K562 (cell line): ENCODE data around the gene MYLIP. TPM values are rescaled to one million over a fixed set of nuclear protein-coding genes. Genes with fewer than 3 reads are reported as not detected.

ENCODE experiments used
- ATAC-seq: fragments of 200-7000 bp; cut with Tn5 transposase; 3 replicates; pipeline ENCODE4 v1.9.1; 2020; ENCODE audit warnings: moderate library complexity
- BruUV-seq: library from RNA; stranded (reverse); fragments of 400-500 nt; replicated peaks from 2 replicates; lab custom pipeline; 2021; lab: Mats Ljungman, UMichigan
- CTCF ChIA-PET: fragments of 300-600 bp; formaldehyde crosslinking; extraction: SDS; loops from one replicate; lab custom pipeline; 2021; ENCODE audit warnings: low intra/inter-chr PET ratio; lab: Yijun Ruan, JAX
- POLR2A ChIA-PET: fragments of 300-600, 350-650 bp; sonication (Branson Sonifier 250); formaldehyde crosslinking; extraction: SDS; loops from one replicate; lab custom pipeline; 2021; ENCODE audit warnings: antibody characterized with exemption, inconsistent platforms; lab: Yijun Ruan, JAX
- DNase-seq, 4 experiments: peaks; one replicate each; pipeline versions ENCODE4 v3.0.0 to v3.0.0-alpha.2; 2011 to 2018; ENCODE audit warnings: low spot score in 3 of 4, mixed read lengths in 3 of 4; ENCODE audit errors: extremely low read depth in 1 of 4
- FAIRE-seq: peaks from 2 replicates; lab custom pipeline; 2011; peaks lifted over from hg19 to GRCh38; lab: Jason Lieb, UNC
- H2AFZ ChIP-seq: 2 replicates; pipeline ENCODE4 v1.6.0; 2011; ENCODE audit warnings: low read depth, low read length, control low read depth, inconsistent platforms
- H3K27ac ChIP-seq: fragments of 200-600 bp; 3 replicates; pipeline ENCODE4 v1.8.0; 2011; ENCODE audit warnings: low read depth, mild to moderate bottlenecking, control low read depth, inconsistent platforms, low read length, moderate library complexity, mixed read lengths; ENCODE audit errors: extremely low read depth
- H3K27me3 ChIP-seq, 2 experiments: fragments of 300-600 bp in 1 of 2; 2 replicates in 1 of 2; 3 replicates in 1 of 2; pipeline versions ENCODE4 v1.6.0 to v1.8.0; 2011; ENCODE audit warnings: inconsistent platforms in 2 of 2, low read length in 2 of 2, mild to moderate bottlenecking in 1 of 2, mixed read lengths in 1 of 2, moderate library complexity in 1 of 2; ENCODE audit not compliant: control insufficient read depth in 2 of 2, insufficient read depth in 2 of 2
- H3K36me3 ChIP-seq: fragments of 300-600 bp; 3 replicates; pipeline ENCODE4 v1.8.0; 2011; ENCODE audit warnings: mild to moderate bottlenecking, low read length, inconsistent platforms; ENCODE audit not compliant: control insufficient read depth, insufficient read depth
- H3K4me1 ChIP-seq, 2 experiments: fragments of 200-600 bp in 1 of 2; replicated peaks in 1 of 2; 2 replicates in 1 of 2; 3 replicates in 1 of 2; pipeline versions ENCODE4 v1.5.1 to v1.8.0; 2011; ENCODE audit warnings: inconsistent platforms in 2 of 2, low read length in 2 of 2, mild to moderate bottlenecking in 1 of 2, mixed read lengths in 1 of 2, moderate library complexity in 1 of 2; ENCODE audit not compliant: control insufficient read depth in 2 of 2, insufficient read depth in 2 of 2
- H3K4me2 ChIP-seq: 2 replicates; pipeline ENCODE4 v1.6.1; 2011; ENCODE audit warnings: low read length, control low read depth, inconsistent platforms, mixed read lengths; ENCODE audit not compliant: insufficient read depth
- H3K4me3 ChIP-seq: fragments of 200-600 bp; sonication (generic), shearing (Covaris generic); 2 replicates; pipeline ENCODE4 v1.5.1; 2016; ENCODE audit warnings: control low read depth, inconsistent platforms
- H3K79me2 ChIP-seq: fragments of 200-600 bp; 3 replicates; pipeline ENCODE4 v1.8.0; 2011; ENCODE audit warnings: low read length, inconsistent platforms; ENCODE audit not compliant: control insufficient read depth, insufficient read depth
- H3K9ac ChIP-seq, 2 experiments: 2 replicates each; pipeline versions ENCODE4 v1.6.0 to v1.6.1; 2011; ENCODE audit warnings: low read depth in 2 of 2, low read length in 2 of 2, control low read depth in 1 of 2, inconsistent platforms in 1 of 2, mild to moderate bottlenecking in 1 of 2, mixed read lengths in 1 of 2; ENCODE audit not compliant: insufficient read depth in 1 of 2
- H3K9me1 ChIP-seq: one replicate; pipeline ENCODE4 v1.6.0; 2011; ENCODE audit warnings: inconsistent platforms, mild to moderate bottlenecking, low read length, moderate library complexity; ENCODE audit not compliant: control insufficient read depth, insufficient read depth
- H3K9me3 ChIP-seq: replicated peaks from 2 replicates; pipeline ENCODE4 v1.5.1; 2011; ENCODE audit warnings: low read depth, low read length, inconsistent platforms; ENCODE audit not compliant: control insufficient read depth, insufficient read depth
- H4K20me1 ChIP-seq: replicated peaks from 2 replicates; pipeline ENCODE4 v1.6.1; 2011; ENCODE audit warnings: low read length, inconsistent platforms, mixed read lengths; ENCODE audit not compliant: control insufficient read depth, insufficient read depth
- ATF3 ChIP-seq, 2 experiments: fragments of 450-650 bp in 1 of 2; sonication (generic) in 1 of 2; formaldehyde crosslinking in 1 of 2; IDR thresholded peaks in 1 of 2; conservative IDR thresholded peaks in 1 of 2; 2 replicates each; pipeline versions ENCODE4 v1.6.1 to v1.8.1; 2016 to 2023; ENCODE audit warnings: mild to moderate bottlenecking in 2 of 2, moderate library complexity in 2 of 2, inconsistent platforms in 1 of 2, missing genetic modification reagents in 1 of 2
- CEBPB ChIP-seq: fragments of 450-650 bp; IDR thresholded peaks from 2 replicates; pipeline ENCODE4 v1.6.1; 2016; ENCODE audit warnings: missing genetic modification characterization, missing compliant biosample characterization
- CEBPG ChIP-seq, 3 experiments: fragments of 200-800 bp in 1 of 3; sonication (Bioruptor generic) in 1 of 3; sonication (generic) in 1 of 3; formaldehyde crosslinking in 1 of 3; IDR thresholded peaks in 2 of 3; conservative IDR thresholded peaks in 1 of 3; 2 replicates each; pipeline versions ENCODE4 v1.6.1 to v1.8.0; 2016 to 2022; ENCODE audit warnings: missing compliant biosample characterization in 2 of 3, missing genetic modification characterization in 2 of 3, mild to moderate bottlenecking in 1 of 3, missing genetic modification reagents in 1 of 3
- ELF2 ChIP-seq: fragments of 250-450 bp; sonication (Bioruptor Pico); IDR thresholded peaks from 2 replicates; pipeline ENCODE4 v1.5.0; 2021; ENCODE audit warnings: mild to moderate bottlenecking
- GABPB1 ChIP-seq: sonication (generic); formaldehyde crosslinking; IDR thresholded peaks from 2 replicates; pipeline ENCODE4 v1.8.0; 2022; ENCODE audit warnings: mild to moderate bottlenecking, missing genetic modification reagents
- ZBTB33 ChIP-seq: sonication (generic); formaldehyde crosslinking; IDR thresholded peaks from 2 replicates; pipeline ENCODE4 v1.8.1; 2023; ENCODE audit warnings: mild to moderate bottlenecking, missing genetic modification reagents
- WGBS: fragments of 100-300 bp; shearing (Covaris generic); methylation state at CpG from one replicate; pipeline ENCODE4 v1.1.6; 2016; ENCODE audit warnings: low coverage, mixed read lengths; ENCODE audit not compliant: insufficient coverage; ENCODE audit errors: missing lambda C conversion rate; 5-methylcytosine and 5-hydroxymethylcytosine counted together
- in situ Hi-C: fragments of 300-500 bp; cut with MboI; formaldehyde crosslinking; loops from 4 replicates; pipeline ENCODE4 v1.15.0; 2018; ENCODE audit warnings: inconsistent platforms, mixed read lengths
- intact Hi-C: fragments of 100-400 bp; cut with micrococcal nuclease; formaldehyde crosslinking; loops from 2 replicates; pipeline ENCODE4 v1.14.2; 2022
- polyA plus RNA-seq, 8 experiments: library from polyadenylated mRNA; depleted of rRNA in 4 of 8; stranded (reverse) in 5 of 8; unstranded in 3 of 8; fragments of >200 nt; fragmentation: Nextera tagmentation in 2 of 8; fragmentation: Illumina TruSeq in 1 of 8; extraction: Ambion mirVana in 2 of 8; extraction: Trizol in 1 of 8; gene quantifications; 2 replicates each; pipeline versions ENCODE4 v1.2.1 to v1.2.3, GENCODE V29; 2011 to 2014; ENCODE audit warnings: inconsistent platforms in 1 of 8, missing spikeins in 1 of 8
- total RNA-seq, 7 experiments: library from RNA; depleted of rRNA in 6 of 7; stranded (reverse); fragments of >200 nt in 6 of 7; fragmentation: Illumina TruSeq in 2 of 7; extraction: Trizol in 2 of 7; gene quantifications; 2 replicates each; pipeline versions ENCODE4 v1.2.1 to v1.2.3, GENCODE V29; 2011 to 2021; ENCODE audit warnings: low replicate concordance in 1 of 7

MYLIP gene
- total and polyA plus RNA-seq, 9 of the 15 experiments (the other 6 are each of a cell fraction or from before 2014, with no cell fraction given): 10.8 to 43.5 (median 31.5) TPM

GRCh38 chr6:16180696-16181438 is 52.0 kb downstream of the MYLIP start:
- no peaks in the 10 kb centered on the region for H3K79me2 ChIP-seq
- CTCF ChIA-PET: interaction anchor here (4.1 kb wide), 1 partner anchor 489 kb away, joined by 33 read pairs; no protein-coding TSS in a partner anchor
- no peak for DNase-seq
- H3K4me2 ChIP-seq: no peak overlapping the region
- 94% methylated on average over 21 of the region's 45 CpGs for WGBS
- intact Hi-C loops (no loop called here), in situ Hi-C loops (loop anchor here (10.0 kb wide), 1 partner anchor 486 kb away; no protein-coding TSS in a partner anchor)
- no TSS peak for BruUV-seq
- H3K4me1 ChIP-seq: peaks cover 0 to 8% of the 10 kb centered on the region in 2 experiments; a peak in 2 of 5 replicates
- no peaks in the 10 kb centered on the region for H3K9me1 ChIP-seq
- H3K4me3 ChIP-seq: no peak overlapping the region
- H2AFZ ChIP-seq: no peak overlapping the region
- no peaks in the 10 kb centered on the region for H3K27me3 ChIP-seq
- H4K20me1 ChIP-seq: no peaks in the 10 kb centered on the region
- no peak for ATAC-seq
- FAIRE-seq: no peak
- H3K36me3 ChIP-seq: no peaks in the 10 kb centered on the region
- TF ChIP-seq ELF2 (CRISPR knock-in tag): no peak
- peak; percentile 56 for TF ChIP-seq ATF3 (IDR thresholded peaks at IDR 0.05)
- no peak for TF ChIP-seq ATF3 (CRISPR knock-in tag; conservative IDR thresholded peaks at IDR 0.05)
- no peak for TF ChIP-seq GABPB1 (CRISPR knock-in tag)
- TF ChIP-seq ZBTB33 (CRISPR knock-in tag): peak; percentile 67
- peak; percentile 29; the same call in 1 of the 2 replicates for TF ChIP-seq CEBPB (tag)
- peak; percentile 62 for TF ChIP-seq CEBPG (CRISPR knock-in tag; IDR thresholded peaks at IDR 0.05)
- TF ChIP-seq CEBPG (tag; conservative IDR thresholded peaks at IDR 0.05 in 1 of 2, IDR thresholded peaks at IDR 0.05 in 1 of 2): no peak; a peak in 1 of 4 replicates
- TF ChIP-seq, all 486 proteins: peak for 4
- Histone ChIP-seq H3K9me3 (peaks cover 7% of the 10 kb centered on the region), H3K27ac (no peak overlapping the region), H3K9ac (no peak overlapping the region)
- POLR2A ChIA-PET: interaction anchor here (0.6 to 0.8 kb wide), 2 partner anchors 85 to 141 kb away, joined by 3 to 4 read pairs; no protein-coding TSS in a partner anchor
